K562 (cell line): ENCODE results near the gene STUB1.

Experiments
- POLR2AphosphoS2 ChIP-seq: IDR thresholded peaks from 2 replicates; pipeline ENCODE4 v1.6.1; 2012; ENCODE audit warnings: low read length, improper control_type of control experiment
- TOE1 ChIP-seq, 2 experiments: fragments of 450-650 bp in 1 of 2; sonication (generic) in 1 of 2; formaldehyde crosslinking in 1 of 2; IDR thresholded peaks; 2 replicates each; pipeline versions ENCODE4 v1.7.1 to v1.8.0; 2016 to 2022; ENCODE audit warnings: borderline replicate concordance in 2 of 2, mild to moderate bottlenecking in 2 of 2, antibody characterized with exemption in 1 of 2, inconsistent platforms in 1 of 2, low read depth in 1 of 2, missing genetic modification reagents in 1 of 2, moderate library complexity in 1 of 2
- YY1 ChIP-seq, 3 experiments: IDR thresholded peaks; 2 replicates each; pipeline ENCODE4 v1.6.1; 2011; ENCODE audit warnings: low read length in 2 of 3, mild to moderate bottlenecking in 2 of 3, moderate library complexity in 2 of 3, borderline replicate concordance in 1 of 3, control low read depth in 1 of 3, low read depth in 1 of 3; ENCODE audit not compliant: insufficient read depth in 3 of 3, insufficient replicate concordance in 2 of 3, control insufficient read depth in 1 of 3, insufficient read length in 1 of 3; ENCODE audit errors: extremely low read depth in 1 of 3

DNA sequence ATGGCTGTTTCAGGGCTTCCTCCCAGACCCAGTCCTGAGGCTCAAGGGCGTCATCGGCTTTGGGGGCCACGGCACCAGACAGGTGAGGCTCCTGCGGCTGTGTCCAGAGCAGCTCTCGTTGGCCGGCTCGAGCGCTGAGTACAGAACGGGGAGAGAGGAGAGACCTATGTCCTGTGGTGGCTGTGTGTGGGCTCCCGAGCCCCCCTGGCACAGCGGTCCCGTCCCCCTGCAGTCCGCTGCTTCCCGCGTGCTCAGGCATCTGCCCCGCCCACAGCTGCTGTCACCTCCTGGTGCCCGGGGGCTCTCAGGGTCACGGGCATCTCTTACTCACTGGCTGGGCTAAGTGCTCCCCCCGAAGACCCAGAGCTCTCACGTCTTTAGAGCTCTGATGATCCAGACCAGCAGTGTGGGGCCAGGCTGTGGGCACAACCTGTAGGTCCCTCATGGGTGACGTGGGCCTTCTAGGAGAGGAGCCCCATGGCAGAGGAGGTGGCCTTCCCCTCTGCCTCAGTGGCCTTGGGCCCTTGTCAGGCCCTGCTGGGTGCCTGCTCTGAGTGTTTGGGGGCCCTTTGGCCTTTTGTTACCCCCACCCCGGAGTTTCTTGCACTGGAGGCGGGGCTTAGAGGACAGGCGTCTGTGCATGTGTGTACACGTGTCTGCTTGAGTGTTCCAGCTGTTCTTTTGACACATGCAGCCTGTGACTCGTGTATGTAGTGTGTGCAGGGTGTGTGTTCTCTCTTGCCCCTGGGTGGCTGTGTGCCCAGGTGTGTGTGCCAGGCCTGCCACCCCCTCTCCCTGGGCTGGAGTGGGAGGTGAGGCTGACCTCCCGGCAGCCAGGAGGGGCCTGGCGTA lies 27.5 kb upstream of the STUB1 start:
- TF ChIP-seq TOE1 (IDR thresholded peaks at IDR 0.05; ENCODE audit: borderline replicate concordance) (no peak), TOE1 (CRISPR knock-in tag; IDR thresholded peaks at IDR 0.05; ENCODE audit: borderline replicate concordance, low read depth) (no peak), POLR2AphosphoS2 (no peak), YY1 (IDR thresholded peaks at IDR 0.05; ENCODE audit: borderline replicate concordance in 1 of 3, control insufficient read depth in 1 of 3, extremely low read depth in 1 of 3, insufficient read depth in 3 of 3, insufficient read length in 1 of 3, insufficient replicate concordance in 2 of 3, low read depth in 1 of 3, low read length in 2 of 3) (no peak)
